Thymus (tissue), 11 donors: ENCODE measurements around the gene ATXN10. TPM values are rescaled to one million over a fixed set of nuclear protein-coding genes. Genes with fewer than 3 reads are reported as not detected.

Experiments
- DNase-seq, 9 donors: peaks; one replicate each; pipeline ENCODE4 v3.0.0-alpha.2; 2013; ENCODE audit warnings: low spot score in 9 of 9, low read depth in 6 of 9, missing footprints in 1 of 9
- H3K27ac ChIP-seq, 2 donors: one replicate each; pipeline ENCODE4 v1.5.1; 2013; ENCODE audit warnings: control low read depth in 1 of 2, low read depth in 1 of 2, low read length in 1 of 2, mild to moderate bottlenecking in 1 of 2, moderate library complexity in 1 of 2
- H3K27me3 ChIP-seq, 2 donors: one replicate each; pipeline ENCODE4 v1.5.1; 2013; ENCODE audit warnings: low read length in 1 of 2; ENCODE audit not compliant: control insufficient read depth in 2 of 2, insufficient read depth in 1 of 2
- H3K36me3 ChIP-seq, 2 donors: one replicate each; pipeline ENCODE4 v1.5.1; 2013; ENCODE audit warnings: low read length in 1 of 2, mild to moderate bottlenecking in 1 of 2, moderate library complexity in 1 of 2; ENCODE audit not compliant: control insufficient read depth in 2 of 2, insufficient read depth in 2 of 2
- H3K4me1 ChIP-seq, 2 donors: one replicate each; pipeline ENCODE4 v1.5.1; 2013; ENCODE audit warnings: low read length in 2 of 2; ENCODE audit not compliant: control insufficient read depth in 2 of 2, insufficient read depth in 2 of 2
- H3K4me3 ChIP-seq, 2 donors: one replicate each; pipeline ENCODE4 v1.5.1; 2013; ENCODE audit warnings: low read length in 2 of 2, control low read depth in 1 of 2, mild to moderate bottlenecking in 1 of 2
- H3K9me3 ChIP-seq, 2 donors: one replicate each; pipeline ENCODE4 v1.5.1; 2013; ENCODE audit warnings: low read length in 1 of 2, mild to moderate bottlenecking in 1 of 2; ENCODE audit not compliant: control insufficient read depth in 2 of 2, insufficient read depth in 1 of 2
- WGBS: extraction: QIAGEN DNeasy Blood & Tissue Kit; methylation state at CpG from one replicate; pipeline ENCODE4 v1.1.7; 2013; 5-methylcytosine and 5-hydroxymethylcytosine counted together
- polyA plus RNA-seq: library from polyadenylated mRNA; stranded (reverse); fragments of 200-250 nt; gene quantifications from one replicate; pipeline ENCODE4 v1.2.3, GENCODE V29; 2013
- total RNA-seq: library from RNA; stranded (reverse); fragments of 120-200 nt; gene quantifications from one replicate; pipeline ENCODE4 v1.2.4, GENCODE V29; 2013
- donor health status: healthy.

ATXN10 gene
- total and polyA plus RNA-seq, 2 donors, result 86.7 to 111 TPM

GRCh38 chr22:45842291-45842991 is 170.8 kb downstream of the ATXN10 start:
- 98% methylated on average over 12 of the region's 12 CpGs for WGBS
- Histone ChIP-seq H3K27ac (no peak overlapping the region), H3K9me3 (no peaks in the 10 kb centered on the region), H3K36me3 (peaks cover 14 to 15% of the 10 kb centered on the region in 2 donors), H3K4me3 (no peak overlapping the region), H3K27me3 (no peaks in the 10 kb centered on the region), H3K4me1 (peaks cover 0 to 8% of the 10 kb centered on the region in 2 donors)
- DNase-seq, result no peak

- no peaks in the 10 kb centered on the region for H3K9me3 ChIP-seq
- 47% methylated on average over 7 of the region's 7 CpGs for WGBS
- H3K27ac ChIP-seq, result peak overlapping the region in 1 of 2 donors; percentile 18
- H3K4me1 ChIP-seq, result peaks cover 0 to 8% of the 10 kb centered on the region in 2 donors
- peaks cover 19 to 20% of the 10 kb centered on the region in 2 donors for H3K36me3 ChIP-seq
- H3K27me3 ChIP-seq, result no peaks in the 10 kb centered on the region
- H3K4me3 ChIP-seq, result no peak overlapping the region
- peak in 1 of 9 donors; percentile 34 for DNase-seq
These were observed 171.4 kb downstream of the ATXN10 start for GRCh38 chr22:45843031-45843430.

GRCh38 chr22:45843986-45844385 is 172.4 kb downstream of the ATXN10 start:
- H3K4me3 ChIP-seq, result no peak overlapping the region
- no peaks in the 10 kb centered on the region for H3K27me3 ChIP-seq
- H3K27ac ChIP-seq, result no peak overlapping the region
- no peak for DNase-seq
- peaks cover 19 to 28% of the 10 kb centered on the region in 2 donors for H3K36me3 ChIP-seq
- peaks cover 0 to 8% of the 10 kb centered on the region in 2 donors for H3K4me1 ChIP-seq
- WGBS, result over 99% methylated on average over 2 of the region's 2 CpGs
- no peaks in the 10 kb centered on the region for H3K9me3 ChIP-seq

- DNase-seq, result no peak
- no peak overlapping the region for H3K27ac ChIP-seq
- H3K4me3 ChIP-seq, result no peak overlapping the region
- peaks cover 21 to 28% of the 10 kb centered on the region in 2 donors for H3K36me3 ChIP-seq
- no peaks in the 10 kb centered on the region for H3K9me3 ChIP-seq
- 96% methylated on average over 5 of the region's 5 CpGs for WGBS
- peaks cover 0 to 8% of the 10 kb centered on the region in 2 donors for H3K4me1 ChIP-seq
- no peaks in the 10 kb centered on the region for H3K27me3 ChIP-seq
These were observed 173.4 kb downstream of the ATXN10 start for GRCh38 chr22:45845076-45845487.

- 96% methylated on average over 3 of the region's 3 CpGs for WGBS
- no peaks in the 10 kb centered on the region for H3K27me3 ChIP-seq
- H3K4me1 ChIP-seq, result peaks cover 0 to 8% of the 10 kb centered on the region in 2 donors
- H3K4me3 ChIP-seq, result no peak overlapping the region
- peaks cover 27 to 38% of the 10 kb centered on the region in 2 donors for H3K36me3 ChIP-seq
- H3K9me3 ChIP-seq, result peaks cover 4% of the 10 kb centered on the region in 2 donors
- peak in 1 of 9 donors; percentile 21 for DNase-seq
- no peak overlapping the region for H3K27ac ChIP-seq
These were observed 175.3 kb downstream of the ATXN10 start for GRCh38 chr22:45846952-45847351.

- Histone ChIP-seq H3K4me3 (no peak overlapping the region), H3K4me1 (peaks cover 0 to 2% of the 10 kb centered on the region in 2 donors), H3K9me3 (peaks cover 7 to 9% of the 10 kb centered on the region in 2 donors), H3K27me3 (no peaks in the 10 kb centered on the region), H3K27ac (no peak overlapping the region), H3K36me3 (peaks cover 32 to 38% of the 10 kb centered on the region in 2 donors)
- DNase-seq, result no peak
- WGBS, result 99% methylated on average over 2 of the region's 2 CpGs
These were observed 177.3 kb downstream of the ATXN10 start for GRCh38 chr22:45848904-45849303.

- Histone ChIP-seq H3K4me3 (no peak overlapping the region), H3K4me1 (no peaks in the 10 kb centered on the region), H3K9me3 (peaks cover 7 to 9% of the 10 kb centered on the region in 2 donors), H3K27me3 (no peaks in the 10 kb centered on the region), H3K36me3 (peaks cover 23 to 24% of the 10 kb centered on the region in 2 donors), H3K27ac (no peak overlapping the region)
- no peak for DNase-seq
- 98% methylated on average over 2 of the region's 2 CpGs for WGBS
These were observed 181.2 kb downstream of the ATXN10 start for GRCh38 chr22:45852826-45853225.

- Histone ChIP-seq H3K9me3 (peaks cover 6 to 9% of the 10 kb centered on the region in 2 donors), H3K36me3 (peaks cover 10 to 22% of the 10 kb centered on the region in 2 donors), H3K4me1 (no peaks in the 10 kb centered on the region), H3K27me3 (no peaks in the 10 kb centered on the region), H3K4me3 (no peak overlapping the region), H3K27ac (no peak overlapping the region)
- no peak for DNase-seq
- WGBS, result 99% methylated on average over 2 of the region's 2 CpGs
These were observed 184.3 kb downstream of the ATXN10 start for GRCh38 chr22:45855961-45856360.

GRCh38 chr22:45857519-45857918 is 185.9 kb downstream of the ATXN10 start:
- Histone ChIP-seq H3K4me3 (no peak overlapping the region), H3K9me3 (peaks cover 2 to 3% of the 10 kb centered on the region in 2 donors), H3K36me3 (peaks cover 0 to 9% of the 10 kb centered on the region in 2 donors), H3K27ac (no peak overlapping the region), H3K27me3 (no peaks in the 10 kb centered on the region), H3K4me1 (no peaks in the 10 kb centered on the region)
- 99% methylated on average over 5 of the region's 5 CpGs for WGBS
- no peak for DNase-seq
